Measurements from ENCODE around the gene SMC3. TPM values are rescaled to one million over a fixed set of nuclear protein-coding genes. Genes with fewer than 3 reads are reported as not detected.

Gene SMC3
- 10 to 100 TPM; 18.4 to 20.6 (median 19.5) TPM for total RNA-seq
- polyA plus RNA-seq, result 10 to 100 TPM; 15.3 to 25.3 (median 15.4) TPM
- long read RNA-seq, donor 1, full-length matches to known transcripts, result 4 of 14 reads
- long read RNA-seq, donor 1, partial matches to known transcripts, result 10 of 14 reads
- long read RNA-seq, donor 1, other reads (novel, unspliced or antisense), result 0 of 14 reads
- long read RNA-seq, donor 2, full-length matches to known transcripts, result 11 of 38 reads
- long read RNA-seq, donor 2, partial matches to known transcripts, result 24 of 38 reads
- long read RNA-seq, donor 2, other reads (novel, unspliced or antisense), result 3 of 38 reads

GRCh38 chr10:110567201-110568054, at the start of gene SMC3:
Gene SMC3 (plus strand): TSS chr10:110567695. CDS start chr10:110567817, 122 bp downstream.
- 0 to 1% (median 1%) methylated on average over 55 to 64 of the region's 64 CpGs for WGBS, 3 donors
- peak; percentile 96 to 98 (median 96) for ATAC-seq
- peaks cover 0 to 4% of the 10 kb centered on the region in 2 donors for H3K36me3 ChIP-seq (ENCODE audit: insufficient read depth in 1 of 2, low read depth in 1 of 2)
- H3K27ac ChIP-seq, result peak within 1 kb of the TSS; percentile 85
- H3K4me1 ChIP-seq, result peaks cover 35% of the 10 kb centered on the region
- peak; percentile 93 to 95 for DNase-seq
- H3K27me3 ChIP-seq (ENCODE audit: insufficient read depth in 3 of 3, low read length in 2 of 3), result no peaks in the 10 kb centered on the region
- peak within 1 kb of the TSS; percentile 90 for H3K4me3 ChIP-seq
- intact Hi-C loops (cut with DNase I), result loop anchor here in 1 of 2 donors (10.0 kb wide), 1 partner anchor 363 kb away; the partner anchor contains the start of gene MXI1
- TF ChIP-seq, protein P1, sequence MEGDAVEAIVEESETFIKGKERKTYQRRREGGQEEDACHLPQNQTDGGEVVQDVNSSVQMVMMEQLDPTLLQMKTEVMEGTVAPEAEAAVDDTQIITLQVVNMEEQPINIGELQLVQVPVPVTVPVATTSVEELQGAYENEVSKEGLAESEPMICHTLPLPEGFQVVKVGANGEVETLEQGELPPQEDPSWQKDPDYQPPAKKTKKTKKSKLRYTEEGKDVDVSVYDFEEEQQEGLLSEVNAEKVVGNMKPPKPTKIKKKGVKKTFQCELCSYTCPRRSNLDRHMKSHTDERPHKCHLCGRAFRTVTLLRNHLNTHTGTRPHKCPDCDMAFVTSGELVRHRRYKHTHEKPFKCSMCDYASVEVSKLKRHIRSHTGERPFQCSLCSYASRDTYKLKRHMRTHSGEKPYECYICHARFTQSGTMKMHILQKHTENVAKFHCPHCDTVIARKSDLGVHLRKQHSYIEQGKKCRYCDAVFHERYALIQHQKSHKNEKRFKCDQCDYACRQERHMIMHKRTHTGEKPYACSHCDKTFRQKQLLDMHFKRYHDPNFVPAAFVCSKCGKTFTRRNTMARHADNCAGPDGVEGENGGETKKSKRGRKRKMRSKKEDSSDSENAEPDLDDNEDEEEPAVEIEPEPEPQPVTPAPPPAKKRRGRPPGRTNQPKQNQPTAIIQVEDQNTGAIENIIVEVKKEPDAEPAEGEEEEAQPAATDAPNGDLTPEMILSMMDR (IDR thresholded peaks at IDR 0.05), result no peak
- H3K9me3 ChIP-seq, result no peaks in the 10 kb centered on the region

DNA sequence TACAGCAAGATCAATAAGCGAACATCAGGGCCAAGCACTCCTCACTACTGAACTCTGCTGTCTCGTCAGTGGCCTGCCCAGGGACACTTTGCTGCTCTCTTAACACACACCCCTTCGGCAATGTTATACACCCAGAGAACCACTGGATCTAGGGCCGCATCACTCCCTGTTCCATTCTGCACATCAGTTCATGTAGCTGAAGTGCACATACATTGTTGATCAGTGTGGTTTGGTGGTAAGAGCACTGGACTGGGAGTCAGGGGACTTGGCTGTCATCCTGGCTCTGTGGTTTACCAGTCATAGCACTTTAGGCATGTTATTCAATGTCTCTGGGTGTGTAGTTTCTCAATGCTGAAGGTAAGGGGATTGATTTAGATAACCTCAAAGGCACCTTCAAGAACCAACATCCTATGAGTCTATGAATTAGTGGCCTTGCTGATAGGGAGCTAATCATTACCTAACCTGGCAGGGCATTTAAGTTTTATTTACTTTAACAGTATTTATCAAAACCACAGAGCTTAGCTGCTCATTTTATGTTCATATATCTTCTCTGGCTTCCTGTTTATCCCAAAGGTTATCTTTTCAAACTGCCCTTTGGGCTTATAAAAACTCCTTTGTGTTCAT, 45.0 kb upstream of the SMC3 start:
- TF ChIP-seq, protein P1 (IDR thresholded peaks at IDR 0.05), result no peak
- Histone ChIP-seq H3K27ac (no peak overlapping the region), H3K9me3 (no peaks in the 10 kb centered on the region), H3K36me3 (ENCODE audit: insufficient read depth in 1 of 2, low read depth in 1 of 2) (no peaks in the 10 kb centered on the region), H3K4me3 (no peak overlapping the region), H3K27me3 (ENCODE audit: insufficient read depth in 3 of 3, low read length in 2 of 3) (no peaks in the 10 kb centered on the region), H3K4me1 (no peaks in the 10 kb centered on the region)
- ATAC-seq, result no peak
- intact Hi-C loops (cut with DNase I), result no loop called here
- WGBS, 3 donors, result 91 to 98% (median 92%) methylated on average over 4 of the region's 4 CpGs
- no peak for DNase-seq

DNA sequence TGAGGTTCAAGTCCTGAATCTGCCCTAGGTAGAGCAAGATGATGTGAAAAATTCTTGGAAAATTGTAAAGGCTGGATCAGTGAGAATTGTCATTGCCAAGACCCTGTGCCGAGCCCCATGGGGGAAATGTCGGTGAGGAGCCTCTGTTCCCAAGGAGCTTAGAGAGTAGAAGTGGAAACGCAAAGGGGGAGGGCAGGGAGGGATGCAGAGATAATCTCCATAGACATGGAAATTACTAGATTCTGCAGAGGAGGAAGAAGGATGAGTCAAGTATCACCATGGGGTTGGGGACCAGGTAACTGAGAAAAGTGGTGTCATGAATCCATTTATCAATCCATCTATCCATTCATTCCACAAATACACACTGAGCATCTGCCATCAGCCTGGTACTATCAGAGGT, 43.8 kb upstream of the SMC3 start:
- intact Hi-C loops (cut with DNase I), result no loop called here
- H3K27me3 ChIP-seq (ENCODE audit: insufficient read depth in 3 of 3, low read length in 2 of 3), result no peaks in the 10 kb centered on the region
- H3K36me3 ChIP-seq (ENCODE audit: insufficient read depth in 1 of 2, low read depth in 1 of 2), result no peaks in the 10 kb centered on the region
- H3K4me3 ChIP-seq, result no peak overlapping the region
- H3K9me3 ChIP-seq, result no peaks in the 10 kb centered on the region
- ATAC-seq (no peak), DNase-seq (no peak)
- WGBS, 3 donors, result 63 to 76% (median 66%) methylated on average over 3 of the region's 3 CpGs
- no peaks in the 10 kb centered on the region for H3K4me1 ChIP-seq
- TF ChIP-seq, protein P1 (IDR thresholded peaks at IDR 0.05), result no peak
- H3K27ac ChIP-seq, result no peak overlapping the region

GRCh38 chr10:110524179-110524858, 43.2 kb upstream of the SMC3 start:
- H3K9me3 ChIP-seq, result no peaks in the 10 kb centered on the region
- H3K4me3 ChIP-seq, result no peak overlapping the region
- no peaks in the 10 kb centered on the region for H3K36me3 ChIP-seq (ENCODE audit: insufficient read depth in 1 of 2, low read depth in 1 of 2)
- DNase-seq (no peak), ATAC-seq (no peak)
- no peaks in the 10 kb centered on the region for H3K27me3 ChIP-seq (ENCODE audit: insufficient read depth in 3 of 3, low read length in 2 of 3)
- TF ChIP-seq, protein P1 (IDR thresholded peaks at IDR 0.05), result no peak
- intact Hi-C loops (cut with DNase I), result no loop called here
- H3K4me1 ChIP-seq, result no peaks in the 10 kb centered on the region
- no peak overlapping the region for H3K27ac ChIP-seq
- 86 to 94% (median 90%) methylated on average over 3 of the region's 3 CpGs for WGBS, 3 donors

Data from psoas muscle (tissue), 8 donors.